ENCODE data around the gene SARS1. TPM values are rescaled to one million over a fixed set of nuclear protein-coding genes. Genes with fewer than 3 reads are reported as not detected.

The SARS1 gene
- total RNA-seq, 2 donors from 2014 or later = 413 to 456 TPM

DNA sequence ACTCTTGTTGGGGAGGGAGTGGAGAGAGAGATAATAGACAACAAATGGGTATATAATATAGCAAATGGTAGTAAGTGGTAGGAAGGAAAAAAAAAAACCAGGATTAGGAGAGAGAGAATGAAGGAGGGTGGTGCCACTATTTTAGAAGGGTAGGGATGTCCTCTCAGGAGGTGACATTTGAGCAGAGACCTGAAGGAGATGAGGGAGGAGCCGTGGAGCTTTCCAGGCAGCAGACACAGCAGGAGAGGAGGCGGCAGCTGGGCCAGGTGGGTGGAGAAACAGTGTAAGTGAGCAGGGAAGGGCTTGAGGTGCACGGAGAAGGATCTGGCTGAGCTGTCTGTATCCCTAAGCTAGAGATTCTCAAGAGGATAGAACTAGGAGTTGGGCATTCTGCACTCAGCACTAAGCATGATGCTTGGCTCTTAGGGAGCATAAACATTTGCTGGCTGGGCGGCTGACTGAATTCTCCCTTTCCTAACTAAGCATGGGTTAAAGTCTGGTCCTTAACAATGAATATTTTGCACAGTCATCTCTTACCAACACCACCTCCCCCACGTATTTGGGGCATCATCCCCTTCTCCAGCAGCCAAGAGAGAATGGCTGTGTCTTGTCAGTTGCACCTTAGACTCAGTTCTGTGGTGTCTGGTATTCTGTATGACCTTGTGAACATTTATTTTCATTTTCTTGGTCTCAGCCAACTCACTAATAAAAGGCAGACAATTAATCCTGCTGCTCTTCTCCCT lies 27.6 kb upstream of the SARS1 start:
- ATAC-seq (replicated peaks in 1 of 2) (no peak), DNase-seq (no peak)
- H3K27ac Mint-ChIP-seq = no peak overlapping the region
- peaks cover 6% of the 10 kb centered on the region for H3K4me1 Mint-ChIP-seq (ENCODE audit: low read depth)
- H3K9me3 Mint-ChIP-seq = no peaks in the 10 kb centered on the region
- no peak overlapping the region for H3K4me3 Mint-ChIP-seq
- H3K27me3 Mint-ChIP-seq (ENCODE audit: low read depth) = no peaks in the 10 kb centered on the region
- no peaks in the 10 kb centered on the region for H3K36me3 Mint-ChIP-seq (ENCODE audit: insufficient read depth in 2 of 2)

GRCh38 chr1:109186733-109187086 lies 27.0 kb upstream of the SARS1 start:
- Mint-ChIP-seq H3K27me3 (ENCODE audit: low read depth) (no peaks in the 10 kb centered on the region), H3K9me3 (no peaks in the 10 kb centered on the region), H3K4me3 (no peak overlapping the region), H3K27ac (no peak overlapping the region), H3K4me1 (ENCODE audit: low read depth) (peaks cover 8% of the 10 kb centered on the region), H3K36me3 (ENCODE audit: insufficient read depth in 2 of 2) (no peaks in the 10 kb centered on the region)
- no peak for ATAC-seq (replicated peaks in 1 of 2)
- no peak for DNase-seq

DNA sequence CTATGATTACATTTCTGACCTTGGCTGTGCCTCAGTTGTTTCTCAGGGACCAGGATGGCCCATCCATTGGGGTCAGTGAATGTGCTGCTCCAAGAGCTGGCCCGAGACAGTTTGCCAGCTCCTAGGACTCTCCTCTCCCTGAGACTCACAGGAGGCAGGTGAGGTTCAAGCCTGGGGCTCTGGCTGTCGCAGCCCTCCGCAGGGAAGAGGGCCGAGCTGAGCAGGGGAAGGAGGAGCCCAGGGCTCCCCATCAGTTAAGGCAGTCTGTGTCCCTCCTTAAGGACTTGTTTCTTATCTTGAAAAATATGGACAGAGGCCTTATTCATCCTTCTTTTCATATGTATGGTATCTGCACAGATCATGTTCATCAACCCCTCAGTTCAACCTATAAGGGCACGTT lies 26.6 kb upstream of the SARS1 start:
- no peaks in the 10 kb centered on the region for H3K36me3 Mint-ChIP-seq (ENCODE audit: insufficient read depth in 2 of 2)
- ATAC-seq (replicated peaks in 1 of 2) = no peak
- no peaks in the 10 kb centered on the region for H3K9me3 Mint-ChIP-seq
- H3K4me3 Mint-ChIP-seq = no peak overlapping the region
- DNase-seq = no peak
- H3K4me1 Mint-ChIP-seq (ENCODE audit: low read depth) = peaks cover 8% of the 10 kb centered on the region
- H3K27me3 Mint-ChIP-seq (ENCODE audit: low read depth) = no peaks in the 10 kb centered on the region
- no peak overlapping the region for H3K27ac Mint-ChIP-seq

DNA sequence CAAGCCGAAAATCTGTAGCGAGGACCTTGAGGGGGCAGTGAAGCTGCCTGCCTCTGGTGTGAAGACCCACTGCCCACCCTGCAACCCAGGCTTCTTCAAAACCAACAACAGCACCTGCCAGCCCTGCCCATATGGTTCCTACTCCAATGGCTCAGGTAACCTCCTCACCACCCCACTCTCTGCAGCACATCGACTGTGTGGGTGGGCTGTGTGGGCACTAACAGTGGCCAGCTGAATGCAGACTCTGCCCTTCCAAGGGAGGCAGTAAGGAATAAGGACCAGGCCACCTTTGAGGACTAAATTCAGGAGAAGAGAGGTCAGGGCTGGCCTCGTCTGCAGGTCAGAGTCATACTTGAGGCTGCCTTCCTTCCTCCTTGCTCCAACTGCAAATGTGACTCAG lies 25.5 kb upstream of the SARS1 start:
- H3K4me1 Mint-ChIP-seq (ENCODE audit: low read depth) = peaks cover 8% of the 10 kb centered on the region
- no peaks in the 10 kb centered on the region for H3K9me3 Mint-ChIP-seq
- H3K4me3 Mint-ChIP-seq = no peak overlapping the region
- H3K36me3 Mint-ChIP-seq (ENCODE audit: insufficient read depth in 2 of 2) = no peaks in the 10 kb centered on the region
- ATAC-seq (replicated peaks in 1 of 2) = no peak
- no peak for DNase-seq
- H3K27me3 Mint-ChIP-seq (ENCODE audit: low read depth) = no peaks in the 10 kb centered on the region
- no peak overlapping the region for H3K27ac Mint-ChIP-seq

- H3K9me3 Mint-ChIP-seq = no peaks in the 10 kb centered on the region
- peaks cover 8% of the 10 kb centered on the region for H3K4me1 Mint-ChIP-seq (ENCODE audit: low read depth)
- no peak overlapping the region for H3K27ac Mint-ChIP-seq
- DNase-seq (no peak), ATAC-seq (replicated peaks in 1 of 2) (no peak)
- no peaks in the 10 kb centered on the region for H3K36me3 Mint-ChIP-seq (ENCODE audit: insufficient read depth in 2 of 2)
- H3K27me3 Mint-ChIP-seq (ENCODE audit: low read depth) = no peaks in the 10 kb centered on the region
- no peak overlapping the region for H3K4me3 Mint-ChIP-seq
These were observed 24.9 kb upstream of the SARS1 start for GRCh38 chr1:109188781-109189180.

- Mint-ChIP-seq H3K9me3 (no peaks in the 10 kb centered on the region), H3K27me3 (ENCODE audit: low read depth) (no peaks in the 10 kb centered on the region), H3K4me3 (no peak overlapping the region), H3K36me3 (ENCODE audit: insufficient read depth in 2 of 2) (no peaks in the 10 kb centered on the region), H3K4me1 (ENCODE audit: low read depth) (peaks cover 8% of the 10 kb centered on the region), H3K27ac (no peak overlapping the region)
- no peak for ATAC-seq (replicated peaks in 1 of 2)
- no peak for DNase-seq
These were observed 23.5 kb upstream of the SARS1 start for GRCh38 chr1:109190189-109190588.

DNA sequence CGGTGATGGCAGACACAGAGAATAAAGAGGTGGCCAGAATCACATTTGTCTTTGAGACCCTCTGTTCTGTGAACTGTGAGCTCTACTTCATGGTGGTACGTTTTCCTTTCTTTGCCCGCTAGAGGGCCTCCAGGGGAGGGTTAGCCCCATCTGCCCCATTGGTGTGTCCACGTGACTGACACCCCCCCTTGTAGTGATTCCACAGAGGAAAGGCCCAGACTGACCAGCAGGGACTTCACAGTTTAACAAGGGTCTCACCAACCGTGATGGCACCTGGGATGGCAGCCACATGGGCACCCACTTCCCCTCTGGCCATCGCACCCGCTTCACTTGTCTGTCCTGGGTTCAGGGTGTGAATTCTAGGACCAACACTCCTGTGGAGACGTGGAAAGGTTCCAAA lies 22.3 kb upstream of the SARS1 start:
- Mint-ChIP-seq H3K9me3 (no peaks in the 10 kb centered on the region), H3K36me3 (ENCODE audit: insufficient read depth in 2 of 2) (no peaks in the 10 kb centered on the region), H3K4me1 (ENCODE audit: low read depth) (peaks cover 8% of the 10 kb centered on the region), H3K27ac (no peak overlapping the region), H3K27me3 (ENCODE audit: low read depth) (no peaks in the 10 kb centered on the region), H3K4me3 (no peak overlapping the region)
- no peak for ATAC-seq (replicated peaks in 1 of 2)
- no peak for DNase-seq

DNA sequence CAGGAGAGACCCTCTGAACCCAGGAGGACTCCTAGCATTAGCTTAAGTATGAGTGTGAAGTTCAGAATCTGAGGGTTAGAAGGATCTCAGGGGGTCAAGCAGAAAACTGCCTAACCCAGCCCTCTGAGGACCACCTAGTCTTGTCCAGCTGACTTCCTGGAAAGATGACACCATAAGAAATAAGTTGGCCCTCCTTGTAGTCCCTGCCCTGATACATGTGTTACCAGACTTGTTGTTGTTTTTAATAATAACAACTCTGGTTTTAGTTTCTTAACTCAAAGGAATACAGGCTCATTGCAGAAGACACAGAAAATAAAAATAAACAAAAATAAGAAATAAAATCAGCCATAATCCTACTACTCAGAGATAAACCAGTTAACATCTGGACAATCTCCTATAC lies 21.8 kb upstream of the SARS1 start:
- DNase-seq (no peak), ATAC-seq (replicated peaks in 1 of 2) (no peak)
- Mint-ChIP-seq H3K27me3 (ENCODE audit: low read depth) (no peaks in the 10 kb centered on the region), H3K9me3 (no peaks in the 10 kb centered on the region), H3K4me3 (no peak overlapping the region), H3K36me3 (ENCODE audit: insufficient read depth in 2 of 2) (no peaks in the 10 kb centered on the region), H3K4me1 (ENCODE audit: low read depth) (peaks cover 8% of the 10 kb centered on the region), H3K27ac (no peak overlapping the region)

GRCh38 chr1:109192433-109192832 lies 21.3 kb upstream of the SARS1 start:
- Mint-ChIP-seq H3K4me1 (ENCODE audit: low read depth) (peaks cover 12% of the 10 kb centered on the region), H3K27ac (no peak overlapping the region)
- ATAC-seq (replicated peaks in 1 of 2) = no peak

GRCh38 chr1:109193653-109194590 lies 19.8 kb upstream of the SARS1 start:
- Mint-ChIP-seq H3K4me3 (no peak overlapping the region), H3K4me1 (ENCODE audit: low read depth) (peaks cover 16% of the 10 kb centered on the region), H3K27me3 (ENCODE audit: low read depth) (no peaks in the 10 kb centered on the region), H3K27ac (no peak overlapping the region), H3K9me3 (no peaks in the 10 kb centered on the region), H3K36me3 (ENCODE audit: insufficient read depth in 2 of 2) (no peaks in the 10 kb centered on the region)
- ATAC-seq (replicated peaks in 1 of 2) (peak; percentile 27 to 60), DNase-seq (peak; percentile 66 to 72)

More at GRCh38 chr1:109192433-109192832, 21.3 kb upstream of the SARS1 start:
- Mint-ChIP-seq H3K36me3 (ENCODE audit: insufficient read depth in 2 of 2) (no peaks in the 10 kb centered on the region), H3K4me3 (no peak overlapping the region), H3K9me3 (no peaks in the 10 kb centered on the region), H3K27me3 (ENCODE audit: low read depth) (no peaks in the 10 kb centered on the region)
- no peak for DNase-seq

DNA sequence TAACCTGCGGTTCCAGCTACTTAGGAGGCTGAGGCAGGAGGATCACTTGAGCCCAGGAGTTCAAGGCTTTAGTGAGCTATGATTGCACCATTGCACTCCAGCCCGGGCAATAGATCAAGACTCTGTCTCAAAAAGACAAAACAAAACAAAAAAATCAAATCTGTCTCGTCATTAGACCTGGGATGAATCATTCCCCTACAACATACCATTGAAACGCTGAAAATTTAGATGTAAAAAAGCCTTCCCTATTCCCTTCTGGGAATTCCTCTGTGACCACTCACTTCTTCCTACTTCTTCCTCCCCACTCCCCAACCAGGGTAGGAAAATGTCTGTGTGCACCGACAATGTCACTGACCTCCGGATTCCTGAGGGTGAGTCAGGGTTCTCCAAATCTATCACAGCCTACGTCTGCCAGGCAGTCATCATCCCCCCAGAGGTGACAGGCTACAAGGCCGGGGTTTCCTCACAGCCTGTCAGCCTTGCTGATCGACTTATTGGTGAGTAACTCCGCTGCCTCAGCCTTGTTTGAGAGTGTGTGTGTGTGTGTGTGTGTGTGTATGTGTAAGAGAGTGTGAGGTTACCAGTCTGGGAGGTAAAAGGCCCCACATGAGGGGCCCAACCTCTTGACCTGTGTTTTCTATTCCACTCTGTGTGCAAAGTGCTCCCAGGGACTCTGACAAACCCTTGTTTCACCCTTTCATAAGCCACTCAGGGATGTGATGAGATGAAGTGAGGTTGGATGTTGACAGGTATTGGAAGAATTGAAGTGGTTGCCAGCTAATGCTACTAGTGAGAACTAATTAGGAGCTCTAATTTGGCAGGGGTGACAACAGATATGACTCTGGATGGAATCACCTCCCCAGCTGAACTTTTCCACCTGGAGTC lies 16.3 kb upstream of the SARS1 start:
- peak; percentile 74 to 87 for ATAC-seq (replicated peaks in 1 of 2)
- no peaks in the 10 kb centered on the region for H3K36me3 Mint-ChIP-seq (ENCODE audit: insufficient read depth in 2 of 2)
- no peaks in the 10 kb centered on the region for H3K9me3 Mint-ChIP-seq
- H3K27ac Mint-ChIP-seq = peak overlapping the region; percentile 4
- peak; percentile 57 to 61 for DNase-seq
- no peaks in the 10 kb centered on the region for H3K27me3 Mint-ChIP-seq (ENCODE audit: low read depth)
- H3K4me1 Mint-ChIP-seq (ENCODE audit: low read depth) = peaks cover 30% of the 10 kb centered on the region
- H3K4me3 Mint-ChIP-seq = peak overlapping the region in 1 of 2 donors; percentile 33

GRCh38 chr1:109198043-109198695 lies 15.5 kb upstream of the SARS1 start:
- ATAC-seq (replicated peaks in 1 of 2) = no peak
- Mint-ChIP-seq H3K36me3 (ENCODE audit: insufficient read depth in 2 of 2) (no peaks in the 10 kb centered on the region), H3K4me1 (ENCODE audit: low read depth) (peaks cover 30% of the 10 kb centered on the region)

More at GRCh38 chr1:109198043-109198695, 15.5 kb upstream of the SARS1 start:
- Mint-ChIP-seq H3K4me3 (no peak overlapping the region), H3K27me3 (ENCODE audit: low read depth) (no peaks in the 10 kb centered on the region), H3K9me3 (no peaks in the 10 kb centered on the region), H3K27ac (no peak overlapping the region)
- no peak for DNase-seq
